ENCODE results near the gene NUDT22. TPM values are rescaled to one million over a fixed set of nuclear protein-coding genes. Genes with fewer than 3 reads are reported as not detected.

Gene NUDT22
- total and polyA plus RNA-seq, 2 of the 4 experiments (the other 2 are of a cell fraction), result 21.3 to 44.6 TPM

GRCh38 chr11:64275841-64276240 lies 49.8 kb downstream of the NUDT22 start:
- Histone ChIP-seq H3K9me3 (ENCODE audit: control insufficient read depth, insufficient read depth, low read length) (no peaks in the 10 kb centered on the region), H2BK15ac (ENCODE audit: low read depth, low read length) (no peak overlapping the region), H3K9ac (ENCODE audit: low read depth, low read length) (no peak overlapping the region), H2BK20ac (ENCODE audit: low read depth, low read length) (no peak overlapping the region), H2AK9ac (replicated peaks; ENCODE audit: low read depth, low read length, poor library complexity) (no peak overlapping the region), H3K4me1 (ENCODE audit: control insufficient read depth, insufficient read depth, low read length) (peaks cover 4% of the 10 kb centered on the region), H2BK120ac (ENCODE audit: low read depth, low read length) (no peak overlapping the region), H3K4me3 (ENCODE audit: insufficient read depth, low read depth, low read length) (no peak overlapping the region), H3K36me3 (ENCODE audit: control insufficient read depth, insufficient read depth, low read length) (peaks cover 30% of the 10 kb centered on the region), H3K56ac (ENCODE audit: extremely low read depth, insufficient read depth, low read length) (no peak overlapping the region), H2AFZ (replicated peaks; ENCODE audit: low read length, poor library complexity) (no peak overlapping the region), H3K18ac (ENCODE audit: low read depth, low read length) (no peak overlapping the region), H4K8ac (ENCODE audit: low read depth in 2 of 2, low read length in 2 of 2) (no peak overlapping the region), H3K27me3 (ENCODE audit: control insufficient read depth, insufficient read depth, low read length) (no peaks in the 10 kb centered on the region), H3K9me1 (ENCODE audit: insufficient read depth, low read length) (peaks cover 5% of the 10 kb centered on the region; the same call in 1 of the 2 replicates), H3K27ac (ENCODE audit: insufficient read depth, low read length) (no peak overlapping the region), H3K79me1 (ENCODE audit: low read depth in 1 of 2, low read length in 2 of 2) (peaks cover 9 to 19% of the 10 kb centered on the region in 2 experiments), H2AK5ac (ENCODE audit: low read depth, low read length) (no peak overlapping the region), H4K20me1 (ENCODE audit: insufficient read depth, low read length) (no peaks in the 10 kb centered on the region), H3K23ac (ENCODE audit: low read depth, low read length) (no peak overlapping the region), H2BK5ac (ENCODE audit: low read depth, low read length, poor library complexity, severe bottlenecking) (no peak overlapping the region), H3K14ac (replicated peaks; ENCODE audit: low read depth, low read length) (no peak overlapping the region), H3K4ac (ENCODE audit: low read depth, low read length) (no peak overlapping the region), H4K5ac (ENCODE audit: low read depth, low read length) (no peak overlapping the region), H4K91ac (ENCODE audit: insufficient read depth, low read depth, low read length) (no peak overlapping the region), H3K4me2 (ENCODE audit: low read depth, low read length) (no peak overlapping the region)
- DNase-seq, result no peak
- TF ChIP-seq CHD1 (IDR thresholded peaks at IDR 0.05; ENCODE audit: low read depth, low read length) (no peak), BHLHE40 (IDR thresholded peaks at IDR 0.05; ENCODE audit: low read depth, low read length) (no peak), POLR2A (IDR thresholded peaks at IDR 0.05; ENCODE audit: low read depth, low read length) (no peak), MXI1 (IDR thresholded peaks at IDR 0.05; ENCODE audit: borderline replicate concordance, low read depth, low read length) (no peak), CEBPB (IDR thresholded peaks at IDR 0.05; ENCODE audit: low read depth, low read length) (no peak), MAZ (IDR thresholded peaks at IDR 0.05; ENCODE audit: borderline replicate concordance, low read depth, low read length) (no peak), RCOR1 (IDR thresholded peaks at IDR 0.05; ENCODE audit: insufficient replicate concordance, low read length) (no peak), NFE2L2 (IDR thresholded peaks at IDR 0.05; ENCODE audit: low read depth, low read length) (no peak)
- TF ChIP-seq, protein P1, sequence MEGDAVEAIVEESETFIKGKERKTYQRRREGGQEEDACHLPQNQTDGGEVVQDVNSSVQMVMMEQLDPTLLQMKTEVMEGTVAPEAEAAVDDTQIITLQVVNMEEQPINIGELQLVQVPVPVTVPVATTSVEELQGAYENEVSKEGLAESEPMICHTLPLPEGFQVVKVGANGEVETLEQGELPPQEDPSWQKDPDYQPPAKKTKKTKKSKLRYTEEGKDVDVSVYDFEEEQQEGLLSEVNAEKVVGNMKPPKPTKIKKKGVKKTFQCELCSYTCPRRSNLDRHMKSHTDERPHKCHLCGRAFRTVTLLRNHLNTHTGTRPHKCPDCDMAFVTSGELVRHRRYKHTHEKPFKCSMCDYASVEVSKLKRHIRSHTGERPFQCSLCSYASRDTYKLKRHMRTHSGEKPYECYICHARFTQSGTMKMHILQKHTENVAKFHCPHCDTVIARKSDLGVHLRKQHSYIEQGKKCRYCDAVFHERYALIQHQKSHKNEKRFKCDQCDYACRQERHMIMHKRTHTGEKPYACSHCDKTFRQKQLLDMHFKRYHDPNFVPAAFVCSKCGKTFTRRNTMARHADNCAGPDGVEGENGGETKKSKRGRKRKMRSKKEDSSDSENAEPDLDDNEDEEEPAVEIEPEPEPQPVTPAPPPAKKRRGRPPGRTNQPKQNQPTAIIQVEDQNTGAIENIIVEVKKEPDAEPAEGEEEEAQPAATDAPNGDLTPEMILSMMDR (conservative IDR thresholded peaks at IDR 0.05; ENCODE audit: low read depth, low read length), result no peak
- TF ChIP-seq, protein P2, sequence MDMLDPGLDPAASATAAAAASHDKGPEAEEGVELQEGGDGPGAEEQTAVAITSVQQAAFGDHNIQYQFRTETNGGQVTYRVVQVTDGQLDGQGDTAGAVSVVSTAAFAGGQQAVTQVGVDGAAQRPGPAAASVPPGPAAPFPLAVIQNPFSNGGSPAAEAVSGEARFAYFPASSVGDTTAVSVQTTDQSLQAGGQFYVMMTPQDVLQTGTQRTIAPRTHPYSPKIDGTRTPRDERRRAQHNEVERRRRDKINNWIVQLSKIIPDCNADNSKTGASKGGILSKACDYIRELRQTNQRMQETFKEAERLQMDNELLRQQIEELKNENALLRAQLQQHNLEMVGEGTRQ (IDR thresholded peaks at IDR 0.05; ENCODE audit: low read depth, low read length), result no peak
- dilution Hi-C loops (cut with HindIII; ENCODE audit: low sequenced_read_pairs, unreplicated experiment), result no loop called here
- ChIA-PET POLR2A (ENCODE audit: unreplicated experiment) (no interaction called here), CTCF (interaction anchor here (1.0 to 1.3 kb wide), 2 partner anchors 71 to 79 kb away, joined by 3 to 4 read pairs; no protein-coding TSS in a partner anchor)
- no peak for ATAC-seq (ENCODE audit: low read depth)
- intact Hi-C loops (cut with micrococcal nuclease), result no loop called here
- no TSS peak for BruUV-seq (replicated peaks)
- WGBS, 2 experiments (ENCODE audit: extremely low coverage in 2 of 2, insufficient read length in 1 of 2), result no CpG with 5 or more reads among the region's 2 CpGs
- in situ Hi-C loops (cut with MboI; ENCODE audit: low sequenced_read_pairs), result no loop called here

All from IMR-90 (cell line).